PC-9 (cell line): ENCODE measurements around the gene CMSS1. TPM values are rescaled to one million over a fixed set of nuclear protein-coding genes. Genes with fewer than 3 reads are reported as not detected.

ENCODE experiments used
- BruUV-seq: library from RNA; stranded (reverse); fragments of 400-500 nt; replicated peaks from 2 replicates; lab custom pipeline; 2021; lab: Mats Ljungman, UMichigan
- CTCF ChIA-PET: fragments of 300-600 bp; sonication (Branson Sonifier 250); formaldehyde crosslinking; loops from one replicate; lab custom pipeline; 2022; ENCODE audit warnings: antibody characterized with exemption; lab: Charles Lee
- POLR2A ChIA-PET: fragments of 300-600 bp; sonication (Branson Sonifier 250); formaldehyde crosslinking; loops from one replicate; lab custom pipeline; 2022; ENCODE audit warnings: antibody characterized with exemption; ENCODE audit not compliant: unreplicated experiment; lab: Charles Lee
- DNase-seq, 2 experiments: peaks; one replicate each; pipeline versions ENCODE4 v3.0.0 to v3.0.0-alpha.2; 2015 to 2022; ENCODE audit warnings: mixed read lengths in 1 of 2
- H2AFZ ChIP-seq: fragments of 200-600 bp; sonication (generic); 2 replicates; pipeline ENCODE4 v1.8.1; 2017; ENCODE audit warnings: antibody characterized with exemption
- H3F3A ChIP-seq: fragments of 200-600 bp; sonication (generic); 2 replicates; pipeline ENCODE4 v1.8.1; 2017; ENCODE audit warnings: antibody characterized with exemption, mild to moderate bottlenecking, low read depth; ENCODE audit not compliant: insufficient read depth
- H3K27ac ChIP-seq: fragments of 200-600 bp; sonication (generic); 2 replicates; pipeline ENCODE4 v1.6.1; 2016; ENCODE audit warnings: mixed run types
- H3K27me3 ChIP-seq: fragments of 200-600 bp; sonication (generic); 2 replicates; pipeline ENCODE4 v1.6.1; 2016; ENCODE audit warnings: low read depth, mixed run types; ENCODE audit not compliant: insufficient read depth
- H3K36me3 ChIP-seq: fragments of 200-600 bp; sonication (generic); 2 replicates; pipeline ENCODE4 v1.6.1; 2016; ENCODE audit warnings: low read depth, mixed run types
- H3K4me1 ChIP-seq: fragments of 200-600 bp; sonication (generic); replicated peaks from 2 replicates; pipeline ENCODE4 v1.6.1; 2016; ENCODE audit warnings: mixed run types; ENCODE audit not compliant: insufficient read depth
- H3K4me2 ChIP-seq: fragments of 200-600 bp; sonication (generic); 2 replicates; pipeline ENCODE4 v1.6.1; 2017; ENCODE audit warnings: mixed run types
- H3K4me3 ChIP-seq: fragments of 200-600 bp; sonication (generic); 2 replicates; pipeline ENCODE4 v1.6.1; 2016; ENCODE audit warnings: mixed run types
- H3K79me2 ChIP-seq: fragments of 200-600 bp; sonication (generic); 2 replicates; pipeline ENCODE4 v1.6.1; 2017; ENCODE audit warnings: low read depth, mixed run types
- H3K9me2 ChIP-seq: fragments of 200-600 bp; sonication (generic); 2 replicates; pipeline ENCODE4 v1.8.1; 2017; ENCODE audit warnings: mild to moderate bottlenecking; ENCODE audit not compliant: insufficient read depth
- H3K9me3 ChIP-seq: fragments of 200-600 bp; sonication (generic); 2 replicates; pipeline ENCODE4 v1.8.1; 2016; ENCODE audit warnings: low read depth; ENCODE audit not compliant: insufficient read depth
- H4K20me1 ChIP-seq: fragments of 200-600 bp; sonication (generic); 2 replicates; pipeline ENCODE4 v1.8.1; 2017; ENCODE audit not compliant: insufficient read depth
- EZH2 ChIP-seq: fragments of 200-600 bp; sonication (generic); IDR thresholded peaks from 2 replicates; pipeline ENCODE4 v1.8.0; 2017; ENCODE audit warnings: antibody characterized with exemption, low read depth
- intact Hi-C: fragments of 100-400 bp; cut with micrococcal nuclease; formaldehyde crosslinking; loops from one replicate; pipeline ENCODE4 v1.10.0; 2022; ENCODE audit not compliant: unreplicated experiment
- total RNA-seq: library from RNA; stranded (reverse); gene quantifications from 2 replicates; pipeline ENCODE4 v1.2.3, GENCODE V29; 2021
- TF ChIP-seq, protein P1 (sequence below): fragments of 200-600 bp; sonication (generic); conservative IDR thresholded peaks from 2 replicates; pipeline ENCODE4 v1.6.1; 2017; ENCODE audit warnings: mixed run types, antibody characterized with exemption, mild to moderate bottlenecking, moderate library complexity

The CMSS1 gene
- total RNA-seq, 1 experiment from 2014 or later: 98.9 TPM

DNA sequence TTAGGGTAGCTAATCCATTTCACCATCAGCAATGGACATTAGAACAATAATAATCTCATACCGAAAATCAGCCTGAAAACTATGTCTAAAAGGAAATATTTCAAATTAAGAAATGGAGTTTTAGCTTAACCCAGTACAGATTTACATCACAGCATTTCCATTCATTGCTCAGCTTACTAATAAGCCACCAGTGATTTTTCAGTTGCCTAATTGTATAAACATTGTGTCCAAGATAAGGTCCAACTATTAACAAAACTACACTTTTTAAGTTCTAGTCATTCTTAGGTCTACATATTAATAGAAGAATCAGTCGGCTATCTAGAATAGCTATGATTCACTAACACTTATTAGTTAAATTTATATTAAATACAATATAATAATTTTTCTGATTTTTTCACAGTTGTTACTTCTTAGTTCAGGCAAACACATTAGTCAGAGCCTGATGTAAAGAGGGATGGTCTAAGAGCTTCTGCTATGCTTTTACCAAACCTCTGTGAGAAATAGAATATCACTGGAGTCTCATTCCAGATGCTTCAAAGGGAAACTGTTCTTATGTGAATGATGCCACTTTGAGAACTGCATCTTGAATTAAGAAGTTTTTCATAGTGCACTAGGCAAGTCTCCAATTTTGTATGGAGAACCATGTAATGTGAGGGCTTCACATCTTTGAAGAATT, 74.1 kb downstream of the CMSS1 start:
- H3K27me3 ChIP-seq: no peaks in the 10 kb centered on the region
- TF ChIP-seq, protein P1, sequence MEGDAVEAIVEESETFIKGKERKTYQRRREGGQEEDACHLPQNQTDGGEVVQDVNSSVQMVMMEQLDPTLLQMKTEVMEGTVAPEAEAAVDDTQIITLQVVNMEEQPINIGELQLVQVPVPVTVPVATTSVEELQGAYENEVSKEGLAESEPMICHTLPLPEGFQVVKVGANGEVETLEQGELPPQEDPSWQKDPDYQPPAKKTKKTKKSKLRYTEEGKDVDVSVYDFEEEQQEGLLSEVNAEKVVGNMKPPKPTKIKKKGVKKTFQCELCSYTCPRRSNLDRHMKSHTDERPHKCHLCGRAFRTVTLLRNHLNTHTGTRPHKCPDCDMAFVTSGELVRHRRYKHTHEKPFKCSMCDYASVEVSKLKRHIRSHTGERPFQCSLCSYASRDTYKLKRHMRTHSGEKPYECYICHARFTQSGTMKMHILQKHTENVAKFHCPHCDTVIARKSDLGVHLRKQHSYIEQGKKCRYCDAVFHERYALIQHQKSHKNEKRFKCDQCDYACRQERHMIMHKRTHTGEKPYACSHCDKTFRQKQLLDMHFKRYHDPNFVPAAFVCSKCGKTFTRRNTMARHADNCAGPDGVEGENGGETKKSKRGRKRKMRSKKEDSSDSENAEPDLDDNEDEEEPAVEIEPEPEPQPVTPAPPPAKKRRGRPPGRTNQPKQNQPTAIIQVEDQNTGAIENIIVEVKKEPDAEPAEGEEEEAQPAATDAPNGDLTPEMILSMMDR: no peak
- TF ChIP-seq EZH2: no peak
- 0 out of 2 replicates have a peak, but pooled peaks cover 7% of the 10 kb centered on the region for H3K9me3 ChIP-seq
- no peaks in the 10 kb centered on the region for H3K9me2 ChIP-seq
- BruUV-seq: no TSS peak
- no peak overlapping the region for H3K27ac ChIP-seq
- CTCF ChIA-PET: no interaction called here
- H2AFZ ChIP-seq: no peak overlapping the region
- intact Hi-C loops: no loop called here
- peaks cover 14% of the 10 kb centered on the region; the same call in 1 of the 2 replicates for H3K79me2 ChIP-seq
- H3K4me2 ChIP-seq: no peak overlapping the region
- POLR2A ChIA-PET: no interaction called here
- H3K36me3 ChIP-seq: 0 out of 2 replicates have a peak, but pooled peaks cover 4% of the 10 kb centered on the region
- H3K4me1 ChIP-seq: peaks cover 18% of the 10 kb centered on the region
- no peak for DNase-seq
- H3K4me3 ChIP-seq: no peak overlapping the region
- H3F3A ChIP-seq: peaks cover 7% of the 10 kb centered on the region; the same call in 1 of the 2 replicates
- no peaks in the 10 kb centered on the region for H4K20me1 ChIP-seq

DNA sequence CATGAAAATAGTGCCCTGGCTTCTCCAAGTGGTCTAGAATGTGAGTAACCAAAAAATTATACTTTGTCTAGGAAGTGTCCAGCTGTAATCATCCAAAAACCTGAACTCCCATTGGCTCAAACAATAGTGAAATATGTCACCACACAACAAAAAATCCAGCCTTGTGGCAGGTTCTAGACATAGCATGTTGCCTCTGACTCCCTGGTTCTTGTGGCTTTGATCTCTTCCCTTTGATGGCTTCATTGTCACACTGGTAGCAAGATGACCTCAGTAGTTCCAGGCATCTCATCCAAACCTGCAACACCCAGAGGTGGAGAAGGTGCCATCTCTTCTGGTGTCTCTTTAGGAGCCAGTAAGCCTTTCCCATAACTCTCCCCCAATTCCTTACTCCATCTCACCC, 74.7 kb downstream of the CMSS1 start:
- intact Hi-C loops: no loop called here
- ChIA-PET POLR2A (no interaction called here), CTCF (interaction anchor here (1.4 kb wide), 1 partner anchor 139 kb away, joined by 3 read pairs; no protein-coding TSS in a partner anchor)
- Histone ChIP-seq H3K4me2 (no peak overlapping the region), H3F3A (peaks cover 7% of the 10 kb centered on the region; the same call in 1 of the 2 replicates), H3K36me3 (0 out of 2 replicates have a peak, but pooled peaks cover 4% of the 10 kb centered on the region), H3K4me3 (no peak overlapping the region), H3K79me2 (peaks cover 19% of the 10 kb centered on the region; the same call in 1 of the 2 replicates), H3K27me3 (no peaks in the 10 kb centered on the region), H3K9me2 (no peaks in the 10 kb centered on the region), H3K9me3 (0 out of 2 replicates have a peak, but pooled peaks cover 7% of the 10 kb centered on the region), H3K27ac (no peak overlapping the region), H4K20me1 (no peaks in the 10 kb centered on the region), H3K4me1 (peaks cover 19% of the 10 kb centered on the region), H2AFZ (no peak overlapping the region)
- no TSS peak for BruUV-seq
- TF ChIP-seq, protein P1: no peak
- DNase-seq: no peak

DNA sequence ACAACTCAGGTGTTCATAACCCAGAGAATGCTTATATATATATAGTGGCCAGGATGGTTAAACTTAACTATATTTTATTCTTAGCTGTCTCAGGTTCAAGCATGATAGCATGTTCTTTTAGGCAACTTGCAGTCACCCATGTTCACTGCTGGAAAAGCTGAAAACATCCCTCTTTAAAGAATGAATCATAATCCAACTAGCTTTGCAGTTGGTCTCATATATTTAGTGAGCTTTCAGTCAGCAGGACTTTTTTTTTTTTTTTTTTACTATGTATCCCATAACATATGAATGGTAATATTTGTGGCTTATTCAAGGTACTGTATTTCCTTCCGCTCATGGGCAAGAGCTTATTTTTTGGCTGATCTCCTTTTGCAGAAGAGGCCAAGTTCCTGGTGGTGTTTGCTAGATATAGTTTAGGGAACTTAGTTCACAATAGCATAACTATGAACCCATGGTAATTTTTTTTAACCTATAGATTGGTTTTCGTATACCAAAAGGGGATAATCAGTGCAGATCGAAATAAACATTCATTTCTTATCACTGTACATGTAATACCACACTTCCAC, 77.6 kb downstream of the CMSS1 start:
- Histone ChIP-seq H4K20me1 (no peaks in the 10 kb centered on the region), H3K9me2 (no peaks in the 10 kb centered on the region), H3F3A (peaks cover 8% of the 10 kb centered on the region), H3K36me3 (0 out of 2 replicates have a peak, but pooled peaks cover 4% of the 10 kb centered on the region), H3K27ac (peak overlapping the region; percentile 55), H3K79me2 (peaks cover 38% of the 10 kb centered on the region), H3K9me3 (0 out of 2 replicates have a peak, but pooled peaks cover 7% of the 10 kb centered on the region), H2AFZ (0 out of 2 replicates have a peak overlapping the region, but pooled peaks have one; percentile 0), H3K4me1 (peaks cover 26% of the 10 kb centered on the region), H3K27me3 (no peaks in the 10 kb centered on the region), H3K4me3 (no peak overlapping the region), H3K4me2 (no peak overlapping the region; the same call in 1 of the 2 replicates)
- BruUV-seq: no TSS peak
- intact Hi-C loops: loop anchor here (5.0 kb wide), 1 partner anchor 367 kb away; the partner anchor contains the start of gene TBC1D23
- TF ChIP-seq EZH2: no peak
- TF ChIP-seq, protein P1: no peak
- ChIA-PET POLR2A (interaction anchor here (0.6 kb wide), 1 partner anchor 990 kb away, joined by 6 read pairs; no protein-coding TSS in a partner anchor), CTCF (interaction anchor here (0.6 kb wide), 1 partner anchor 146 kb away, joined by 5 read pairs; no protein-coding TSS in a partner anchor)
- DNase-seq: no peak
